ENCODE measurements around the gene ZNF618. TPM values are rescaled to one million over a fixed set of nuclear protein-coding genes. Genes with fewer than 3 reads are reported as not detected.

ZNF618 gene
- total and polyA plus RNA-seq, 8 donors, result 1.2 to 19.8 (median 5.3) TPM

- H3K4me1 ChIP-seq, result peaks cover 0 to 12% (median 0%) of the 10 kb centered on the region in 4 donors
- no peaks in the 10 kb centered on the region for H3K27me3 ChIP-seq
- no peak for DNase-seq
- H3K27ac ChIP-seq, result no peak overlapping the region
- H3K36me3 ChIP-seq, result peaks cover 0 to 44% (median 24%) of the 10 kb centered on the region in 4 donors
- no peak overlapping the region for H3K4me3 ChIP-seq
- 88 to 92% (median 91%) methylated on average over 5 of the region's 5 CpGs for WGBS, 5 donors
- TF ChIP-seq CTCF (IDR thresholded peaks at IDR 0.05) (no peak), POLR2A (IDR thresholded peaks at IDR 0.05) (no peak), POLR2AphosphoS5 (IDR thresholded peaks at IDR 0.05) (no peak), EP300 (IDR thresholded peaks at IDR 0.05) (no peak)
- intact Hi-C loops (cut with DNase I; ENCODE audit: low total_unique reads), result no loop called here
- H3K9me3 ChIP-seq, result no peaks in the 10 kb centered on the region
These were observed 180.4 kb downstream of the ZNF618 start for GRCh38 chr9:114056527-114056926.

GRCh38 chr9:114057161-114057885 is 181.2 kb downstream of the ZNF618 start:
- Histone ChIP-seq H3K36me3 (peaks cover 0 to 36% (median 17%) of the 10 kb centered on the region in 4 donors), H3K27me3 (no peaks in the 10 kb centered on the region), H3K4me3 (no peak overlapping the region), H3K4me1 (peaks cover 0 to 12% (median 0%) of the 10 kb centered on the region in 4 donors), H3K27ac (no peak overlapping the region), H3K9me3 (no peaks in the 10 kb centered on the region)
- intact Hi-C loops (cut with DNase I; ENCODE audit: low total_unique reads), result no loop called here
- WGBS, 5 donors, result 76 to 85% (median 82%) methylated on average over 7 of the region's 7 CpGs
- DNase-seq, result no peak
- TF ChIP-seq EP300 (IDR thresholded peaks at IDR 0.05) (no peak), POLR2A (IDR thresholded peaks at IDR 0.05) (no peak), CTCF (IDR thresholded peaks at IDR 0.05) (no peak), POLR2AphosphoS5 (IDR thresholded peaks at IDR 0.05) (no peak)

- no peak for DNase-seq
- peaks cover 0 to 12% (median 0%) of the 10 kb centered on the region in 4 donors for H3K4me1 ChIP-seq
- no peak overlapping the region for H3K27ac ChIP-seq
- intact Hi-C loops (cut with DNase I; ENCODE audit: low total_unique reads), result no loop called here
- no peaks in the 10 kb centered on the region for H3K27me3 ChIP-seq
- peaks cover 0 to 22% (median 9%) of the 10 kb centered on the region in 4 donors for H3K36me3 ChIP-seq
- no peak overlapping the region for H3K4me3 ChIP-seq
- TF ChIP-seq EP300 (IDR thresholded peaks at IDR 0.05) (no peak), POLR2A (IDR thresholded peaks at IDR 0.05) (no peak), POLR2AphosphoS5 (IDR thresholded peaks at IDR 0.05) (no peak), CTCF (IDR thresholded peaks at IDR 0.05) (no peak)
- WGBS, 5 donors, result 63 to 79% (median 70%) methylated on average over 4 of the region's 4 CpGs
- no peaks in the 10 kb centered on the region for H3K9me3 ChIP-seq
These were observed 182.6 kb downstream of the ZNF618 start for GRCh38 chr9:114058688-114059046.

- no peak for TF ChIP-seq POLR2A (IDR thresholded peaks at IDR 0.05)
- no peak for TF ChIP-seq EP300 (IDR thresholded peaks at IDR 0.05)
- TF ChIP-seq POLR2AphosphoS5 (IDR thresholded peaks at IDR 0.05), result no peak
- TF ChIP-seq CTCF (IDR thresholded peaks at IDR 0.05), result no peak
- Histone ChIP-seq H3K9me3 (no peaks in the 10 kb centered on the region), H3K4me3 (no peak overlapping the region), H3K36me3 (peaks cover 0 to 18% (median 8%) of the 10 kb centered on the region in 4 donors), H3K27me3 (no peaks in the 10 kb centered on the region), H3K4me1 (peaks cover 0 to 12% (median 0%) of the 10 kb centered on the region in 4 donors), H3K27ac (no peak overlapping the region)
- peak in 1 of 2 donors; percentile 28 for DNase-seq
- intact Hi-C loops (cut with DNase I; ENCODE audit: low total_unique reads), result no loop called here
- WGBS, 5 donors, result 67 to 75% (median 71%) methylated on average over 7 to 8 of the region's 8 CpGs
These were observed 183.1 kb downstream of the ZNF618 start for GRCh38 chr9:114059047-114059803.

Data from stomach (tissue), 9 donors.